Nephron progenitor cell (in vitro differentiated cells): Measurements from ENCODE around the gene MLKL.
"Not testable (repeated sequence)": the region's sequence is repeated elsewhere in the genome, so short reads cannot be mapped to it uniquely, and the experiment has no call there.

Source experiments
- DNase-seq: peaks from one replicate; pipeline ENCODE4 v3.0.0; 2021
- H3K27ac Mint-ChIP-seq: 2 replicates; pipeline ENCODE4 v1.8.0; 2021; ENCODE audit warnings: mild to moderate bottlenecking, moderate library complexity, mixed read lengths
- H3K27me3 Mint-ChIP-seq: 2 replicates; pipeline ENCODE4 v1.8.0; 2021; ENCODE audit warnings: mild to moderate bottlenecking, low read depth, mixed read lengths; ENCODE audit not compliant: poor library complexity
- H3K36me3 Mint-ChIP-seq: 2 replicates; pipeline ENCODE4 v1.8.0; 2021; ENCODE audit warnings: low read depth, mixed read lengths
- H3K4me1 Mint-ChIP-seq: 2 replicates; pipeline ENCODE4 v1.8.0; 2021; ENCODE audit warnings: mixed read lengths
- H3K4me3 Mint-ChIP-seq: 2 replicates; pipeline ENCODE4 v1.8.0; 2021; ENCODE audit warnings: mild to moderate bottlenecking, moderate library complexity, mixed read lengths
- H3K9me3 Mint-ChIP-seq: 2 replicates; pipeline ENCODE4 v1.8.0; 2021; ENCODE audit warnings: mild to moderate bottlenecking, moderate library complexity, mixed read lengths
- CTCF ChIP-seq: fragments of 200-600 bp; sonication (generic); IDR thresholded peaks from 2 replicates; pipeline ENCODE4 v1.5.0; 2021; ENCODE audit warnings: antibody characterized with exemption

The MLKL gene

GRCh38 chr16:74723256-74723655, 22.6 kb upstream of the MLKL start:
- Mint-ChIP-seq H3K36me3 (no peaks in the 10 kb centered on the region), H3K27ac (no peak overlapping the region), H3K27me3 (peaks cover 24% of the 10 kb centered on the region)

GRCh38 chr16:74722156-74722555, 21.5 kb upstream of the MLKL start:
- H3K27me3 Mint-ChIP-seq = peaks cover 29% of the 10 kb centered on the region
- peaks cover 13% of the 10 kb centered on the region for H3K4me1 Mint-ChIP-seq
- not testable (repeated sequence) for H3K27ac Mint-ChIP-seq, H3K9me3 Mint-ChIP-seq, H3K4me3 Mint-ChIP-seq, H3K36me3 Mint-ChIP-seq, DNase-seq

More at GRCh38 chr16:74723256-74723655, 22.6 kb upstream of the MLKL start:
- no peak overlapping the region for H3K4me3 Mint-ChIP-seq
- DNase-seq = no peak
- peaks cover 7% of the 10 kb centered on the region for H3K9me3 Mint-ChIP-seq
- TF ChIP-seq CTCF = no peak
- H3K4me1 Mint-ChIP-seq = peaks cover 13% of the 10 kb centered on the region

GRCh38 chr16:74721716-74722115, 21.1 kb upstream of the MLKL start:
- H3K27me3 Mint-ChIP-seq = peaks cover 30% of the 10 kb centered on the region
- peaks cover 3% of the 10 kb centered on the region for H3K9me3 Mint-ChIP-seq
- no peak for TF ChIP-seq CTCF
- peaks cover 13% of the 10 kb centered on the region for H3K4me1 Mint-ChIP-seq
- no peak overlapping the region for H3K4me3 Mint-ChIP-seq
- H3K36me3 Mint-ChIP-seq = no peaks in the 10 kb centered on the region
- H3K27ac Mint-ChIP-seq = no peak overlapping the region
- no peak for DNase-seq

- no peak overlapping the region for H3K4me3 Mint-ChIP-seq
- no peak for DNase-seq
- H3K27me3 Mint-ChIP-seq = peaks cover 30% of the 10 kb centered on the region
- no peak for TF ChIP-seq CTCF
- peaks cover 13% of the 10 kb centered on the region for H3K4me1 Mint-ChIP-seq
- H3K27ac Mint-ChIP-seq = no peak overlapping the region
- H3K36me3 Mint-ChIP-seq = no peaks in the 10 kb centered on the region
- H3K9me3 Mint-ChIP-seq = no peaks in the 10 kb centered on the region
These were observed 19.9 kb upstream of the MLKL start for GRCh38 chr16:74720579-74720978.

- no peak for TF ChIP-seq CTCF
- Mint-ChIP-seq H3K36me3 (no peaks in the 10 kb centered on the region), H3K4me1 (peaks cover 6% of the 10 kb centered on the region), H3K27me3 (peaks cover 28% of the 10 kb centered on the region), H3K4me3 (no peak overlapping the region), H3K27ac (no peak overlapping the region), H3K9me3 (no peaks in the 10 kb centered on the region)
- DNase-seq = no peak
These were observed 18.3 kb upstream of the MLKL start for GRCh38 chr16:74718741-74719610.

GRCh38 chr16:74718140-74718539, 17.5 kb upstream of the MLKL start:
- H3K9me3 Mint-ChIP-seq = no peaks in the 10 kb centered on the region
- peaks cover 2% of the 10 kb centered on the region for H3K4me1 Mint-ChIP-seq
- no peak overlapping the region for H3K4me3 Mint-ChIP-seq
- DNase-seq = no peak
- no peak overlapping the region for H3K27ac Mint-ChIP-seq
- peaks cover 25% of the 10 kb centered on the region for H3K27me3 Mint-ChIP-seq
- no peaks in the 10 kb centered on the region for H3K36me3 Mint-ChIP-seq
- no peak for TF ChIP-seq CTCF
